ENCODE results near the gene DYNLT4.

- TF ChIP-seq, protein P1, sequence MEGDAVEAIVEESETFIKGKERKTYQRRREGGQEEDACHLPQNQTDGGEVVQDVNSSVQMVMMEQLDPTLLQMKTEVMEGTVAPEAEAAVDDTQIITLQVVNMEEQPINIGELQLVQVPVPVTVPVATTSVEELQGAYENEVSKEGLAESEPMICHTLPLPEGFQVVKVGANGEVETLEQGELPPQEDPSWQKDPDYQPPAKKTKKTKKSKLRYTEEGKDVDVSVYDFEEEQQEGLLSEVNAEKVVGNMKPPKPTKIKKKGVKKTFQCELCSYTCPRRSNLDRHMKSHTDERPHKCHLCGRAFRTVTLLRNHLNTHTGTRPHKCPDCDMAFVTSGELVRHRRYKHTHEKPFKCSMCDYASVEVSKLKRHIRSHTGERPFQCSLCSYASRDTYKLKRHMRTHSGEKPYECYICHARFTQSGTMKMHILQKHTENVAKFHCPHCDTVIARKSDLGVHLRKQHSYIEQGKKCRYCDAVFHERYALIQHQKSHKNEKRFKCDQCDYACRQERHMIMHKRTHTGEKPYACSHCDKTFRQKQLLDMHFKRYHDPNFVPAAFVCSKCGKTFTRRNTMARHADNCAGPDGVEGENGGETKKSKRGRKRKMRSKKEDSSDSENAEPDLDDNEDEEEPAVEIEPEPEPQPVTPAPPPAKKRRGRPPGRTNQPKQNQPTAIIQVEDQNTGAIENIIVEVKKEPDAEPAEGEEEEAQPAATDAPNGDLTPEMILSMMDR (IDR thresholded peaks at IDR 0.05), result no peak
- no peak for TF ChIP-seq POLR2A (IDR thresholded peaks at IDR 0.05)
Observed at GRCh38 chr1:44826375-44827196, 19.4 kb upstream of the DYNLT4 start.

Data from right lobe of liver (tissue), 4 donors.